Smooth muscle cell (in vitro differentiated cells): Measurements from ENCODE around the gene LGALS4. TPM values are rescaled to one million over a fixed set of nuclear protein-coding genes. Genes with fewer than 3 reads are reported as not detected.
"Not testable (repeated sequence)": the region's sequence is repeated elsewhere in the genome, so short reads cannot be mapped to it uniquely, and the experiment has no call there.

Experiments
- DNase-seq: peaks from one replicate; lab custom pipeline; 2025; ENCODE audit not compliant: unreplicated experiment; lab: John Stamatoyannopoulos, UW
- H2AFZ ChIP-seq: fragments of 200-600 bp; sonication (generic); 2 replicates; pipeline ENCODE4 v1.6.0; 2016; ENCODE audit warnings: antibody characterized with exemption, low read depth, mild to moderate bottlenecking
- H3F3A ChIP-seq: fragments of 200-600 bp; sonication (generic); 2 replicates; pipeline ENCODE4 v1.6.0; 2017; ENCODE audit warnings: antibody characterized with exemption, low read depth
- H3K27ac ChIP-seq: fragments of 200-600 bp; sonication (generic); 2 replicates; pipeline ENCODE4 v1.5.1; 2016; ENCODE audit warnings: low read depth, mild to moderate bottlenecking
- H3K27me3 ChIP-seq: fragments of 200-600 bp; sonication (generic); 2 replicates; pipeline ENCODE4 v1.6.1; 2016; ENCODE audit warnings: low read depth, mild to moderate bottlenecking
- H3K36me3 ChIP-seq: fragments of 200-600 bp; sonication (generic); 2 replicates; pipeline ENCODE4 v1.5.1; 2016; ENCODE audit warnings: low read depth
- H3K4me1 ChIP-seq: fragments of 200-600 bp; sonication (generic); 2 replicates; pipeline ENCODE4 v1.5.1; 2016; ENCODE audit warnings: low read depth
- H3K4me2 ChIP-seq: fragments of 200-600 bp; sonication (generic); 2 replicates; pipeline ENCODE4 v1.6.0; 2016; ENCODE audit warnings: mild to moderate bottlenecking
- H3K4me3 ChIP-seq: fragments of 200-600 bp; sonication (generic); 2 replicates; pipeline ENCODE4 v1.5.1; 2016; ENCODE audit warnings: mild to moderate bottlenecking
- H3K79me2 ChIP-seq: fragments of 200-600 bp; sonication (generic); 2 replicates; pipeline ENCODE4 v1.6.0; 2016; ENCODE audit warnings: low read depth, mild to moderate bottlenecking
- H3K9ac ChIP-seq: fragments of 200-600 bp; sonication (generic); 2 replicates; pipeline ENCODE4 v1.6.0; 2016; ENCODE audit warnings: low read depth
- H3K9me3 ChIP-seq: fragments of 200-600 bp; sonication (generic); replicated peaks from 2 replicates; pipeline ENCODE4 v1.5.1; 2016; ENCODE audit warnings: low read depth
- H4K20me1 ChIP-seq: fragments of 200-600 bp; sonication (generic); 2 replicates; pipeline ENCODE4 v1.6.0; 2016; ENCODE audit warnings: low read depth
- WGBS: methylation state at CpG from one replicate; pipeline ENCODE4 v1.1.7; 2016; ENCODE audit warnings: low lambda C conversion rate; 5-methylcytosine and 5-hydroxymethylcytosine counted together
- polyA plus RNA-seq: library from polyadenylated mRNA; unstranded; fragments of >200 nt; fragmentation: Nextera tagmentation; extraction: Ambion mirVana; gene quantifications from 2 replicates; pipeline ENCODE4 v1.2.1, GENCODE V29; 2016
- small RNA-seq: library from RNA; depleted of rRNA; stranded (forward); fragments of <200 nt; gene quantifications from one replicate; pipeline ENCODE3, GENCODE V24; 2014
- total RNA-seq: library from RNA; depleted of rRNA; stranded (reverse); fragments of >200 nt; gene quantifications from 2 replicates; pipeline ENCODE4 v1.2.3, GENCODE V29; 2014
- TF ChIP-seq, protein P1 (sequence below): fragments of 200-600 bp; sonication (generic); IDR thresholded peaks from 2 replicates; pipeline ENCODE4 v1.5.1; 2017; ENCODE audit warnings: borderline replicate concordance, mild to moderate bottlenecking, antibody characterized with exemption; ENCODE audit not compliant: insufficient read depth, poor library complexity, severe bottlenecking

The LGALS4 gene
- total and polyA plus RNA-seq, 2 experiments from 2014 or later, result 2.4 TPM; not detected in 1

DNA sequence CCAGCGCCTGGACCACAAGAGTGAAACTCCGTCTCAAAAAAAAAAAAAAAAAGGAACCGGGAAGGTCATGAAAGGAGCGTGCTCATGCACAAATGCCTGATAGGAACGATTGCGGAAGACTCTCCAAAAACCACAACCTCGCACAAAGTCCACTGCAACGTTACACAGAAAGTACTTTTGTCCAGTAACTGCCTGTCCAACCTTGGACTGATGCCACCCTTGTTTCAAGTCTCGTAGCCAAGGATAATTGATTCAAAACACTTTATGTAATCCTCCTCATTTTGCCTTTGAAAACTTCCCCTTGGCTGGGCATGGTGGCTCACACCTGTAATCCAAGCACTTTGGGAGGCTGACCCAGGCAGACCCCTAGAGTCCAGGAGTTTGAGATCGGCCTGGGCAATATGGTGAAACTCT, 53.1 kb downstream of the LGALS4 start:
- 85% methylated on average over 10 of the region's 10 CpGs for WGBS
- no peak overlapping the region for H3K27ac ChIP-seq
- TF ChIP-seq, protein P1, sequence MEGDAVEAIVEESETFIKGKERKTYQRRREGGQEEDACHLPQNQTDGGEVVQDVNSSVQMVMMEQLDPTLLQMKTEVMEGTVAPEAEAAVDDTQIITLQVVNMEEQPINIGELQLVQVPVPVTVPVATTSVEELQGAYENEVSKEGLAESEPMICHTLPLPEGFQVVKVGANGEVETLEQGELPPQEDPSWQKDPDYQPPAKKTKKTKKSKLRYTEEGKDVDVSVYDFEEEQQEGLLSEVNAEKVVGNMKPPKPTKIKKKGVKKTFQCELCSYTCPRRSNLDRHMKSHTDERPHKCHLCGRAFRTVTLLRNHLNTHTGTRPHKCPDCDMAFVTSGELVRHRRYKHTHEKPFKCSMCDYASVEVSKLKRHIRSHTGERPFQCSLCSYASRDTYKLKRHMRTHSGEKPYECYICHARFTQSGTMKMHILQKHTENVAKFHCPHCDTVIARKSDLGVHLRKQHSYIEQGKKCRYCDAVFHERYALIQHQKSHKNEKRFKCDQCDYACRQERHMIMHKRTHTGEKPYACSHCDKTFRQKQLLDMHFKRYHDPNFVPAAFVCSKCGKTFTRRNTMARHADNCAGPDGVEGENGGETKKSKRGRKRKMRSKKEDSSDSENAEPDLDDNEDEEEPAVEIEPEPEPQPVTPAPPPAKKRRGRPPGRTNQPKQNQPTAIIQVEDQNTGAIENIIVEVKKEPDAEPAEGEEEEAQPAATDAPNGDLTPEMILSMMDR, result no peak

DNA sequence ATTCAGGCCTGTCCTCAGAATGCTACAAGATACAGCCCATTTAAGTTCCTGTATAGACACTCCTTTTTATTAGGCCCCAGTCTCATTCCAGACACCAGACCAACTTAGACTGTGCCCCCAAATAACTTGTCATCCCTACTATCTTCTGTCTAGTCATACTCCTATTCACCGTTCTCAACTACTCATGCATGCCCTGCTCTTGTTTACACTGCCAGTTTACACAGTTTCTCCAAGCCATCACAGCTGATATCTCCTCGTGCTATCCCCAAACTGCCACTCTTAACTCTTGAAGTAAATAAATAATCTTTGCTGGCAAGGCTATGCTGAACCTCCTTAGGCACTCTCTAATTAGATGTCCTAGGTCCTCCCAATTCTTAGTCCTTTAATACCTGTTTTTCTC, 58.5 kb downstream of the LGALS4 start:
- H3K4me1 ChIP-seq, H3K79me2 ChIP-seq, H3K27ac ChIP-seq, H3K9ac ChIP-seq, H3K27me3 ChIP-seq, H4K20me1 ChIP-seq, H2AFZ ChIP-seq, H3K4me2 ChIP-seq, DNase-seq, H3K36me3 ChIP-seq, H3F3A ChIP-seq, H3K4me3 ChIP-seq, H3K9me3 ChIP-seq: not testable (repeated sequence)
- whole genome bisulfite sequencing, result 42% methylated on average over 2 of the region's 2 CpGs

More for the DNA sequence above, 53.1 kb downstream of the LGALS4 start:
- Histone ChIP-seq H4K20me1 (no peaks in the 10 kb centered on the region), H3K4me1 (no peaks in the 10 kb centered on the region), H3F3A (no peaks in the 10 kb centered on the region), H3K4me3 (no peak overlapping the region), H3K36me3 (no peaks in the 10 kb centered on the region), H3K27me3 (no peaks in the 10 kb centered on the region), H3K9me3 (no peaks in the 10 kb centered on the region), H3K79me2 (no peaks in the 10 kb centered on the region), H3K4me2 (no peak overlapping the region), H2AFZ (no peak overlapping the region), H3K9ac (no peak overlapping the region)
- no peak for DNase-seq

DNA sequence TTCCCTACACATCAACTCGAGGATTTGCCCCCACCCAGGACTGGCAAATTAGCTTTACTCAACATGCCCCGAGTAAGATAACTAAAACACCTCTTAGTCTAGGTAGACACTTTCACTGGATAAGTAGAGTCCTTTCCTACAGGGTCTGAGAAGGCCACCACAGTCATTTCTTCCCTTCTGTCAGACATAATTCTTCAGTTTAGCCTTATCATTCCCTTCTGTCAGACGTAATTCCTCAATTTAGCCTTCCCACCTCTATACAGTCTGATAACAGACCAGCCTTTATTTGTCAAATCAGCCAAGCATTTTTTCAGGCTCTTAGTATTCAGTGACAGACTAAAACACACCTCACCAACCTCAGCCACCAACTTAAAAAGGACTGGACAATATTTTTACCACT, 59.0 kb downstream of the LGALS4 start:
- not testable (repeated sequence) for H4K20me1 ChIP-seq, H3K36me3 ChIP-seq, H3K4me1 ChIP-seq, H3K4me2 ChIP-seq, H3K27me3 ChIP-seq, H3K9me3 ChIP-seq, H3F3A ChIP-seq, H3K79me2 ChIP-seq, H2AFZ ChIP-seq, H3K9ac ChIP-seq, H3K4me3 ChIP-seq, DNase-seq, H3K27ac ChIP-seq
- WGBS, result 63% methylated on average over 3 of the region's 3 CpGs

Small RNA genes lying within 50 kb of the gene (small RNA-seq; reads per million reads assigned to genes)
- gene RNU6-140P, result not detected

Other genes with a start within 250 kb of the LGALS4 start
- 0.22 and 2.1 TPM in 2 replicates for gene MAP4K1, start 195.0 kb downstream of the LGALS4 start, total RNA-seq
- 0.91 TPM in 1 of 2 replicates, not detected in the other for gene MAP4K1, start 195.0 kb downstream of the LGALS4 start, polyA plus RNA-seq
- gene EIF3K, start 193.8 kb downstream of the LGALS4 start, total RNA-seq, result 324 and 334 TPM in 2 replicates
- 178 and 181 TPM in 2 replicates for gene EIF3K, start 193.8 kb downstream of the LGALS4 start, polyA plus RNA-seq
- 311 TPM in 2 replicates for gene ACTN4, start 165.3 kb downstream of the LGALS4 start, total RNA-seq
- 53.8 and 60.4 TPM in 2 replicates for gene ACTN4, start 165.3 kb downstream of the LGALS4 start, polyA plus RNA-seq
- gene CAPN12, start 68.5 kb downstream of the LGALS4 start, total RNA-seq, result 3.2 and 5.5 TPM in 2 replicates
- 1.4 and 6.5 TPM in 2 replicates for gene CAPN12, start 68.5 kb downstream of the LGALS4 start, polyA plus RNA-seq
- not detected in 2 replicates for gene LGALS7, start 39.4 kb downstream of the LGALS4 start, total RNA-seq
- gene LGALS7, start 39.4 kb downstream of the LGALS4 start, polyA plus RNA-seq, result 3.4 TPM in 1 of 2 replicates, not detected in the other
- 3.0 TPM in 1 of 2 replicates, not detected in the other for gene LGALS7B, start 23.7 kb downstream of the LGALS4 start, total RNA-seq
- 0.56 TPM in 1 of 2 replicates, not detected in the other for gene LGALS7B, start 23.7 kb downstream of the LGALS4 start, polyA plus RNA-seq
- gene ECH1, start 18.8 kb upstream of the LGALS4 start, total RNA-seq, result 41.4 and 47.6 TPM in 2 replicates
- gene ECH1, start 18.8 kb upstream of the LGALS4 start, polyA plus RNA-seq, result 142 and 154 TPM in 2 replicates
- 170 and 174 TPM in 2 replicates for gene HNRNPL, start 37.0 kb upstream of the LGALS4 start, total RNA-seq
- gene HNRNPL, start 37.0 kb upstream of the LGALS4 start, polyA plus RNA-seq, result 158 and 173 TPM in 2 replicates
- gene RINL, start 65.3 kb upstream of the LGALS4 start, total RNA-seq, result 2.4 and 3.0 TPM in 2 replicates
- gene RINL, start 65.3 kb upstream of the LGALS4 start, polyA plus RNA-seq, result 2.0 and 4.8 TPM in 2 replicates
- gene SIRT2, start 86.7 kb upstream of the LGALS4 start, total RNA-seq, result 30.7 and 34.7 TPM in 2 replicates
- gene SIRT2, start 86.7 kb upstream of the LGALS4 start, polyA plus RNA-seq, result 45.9 and 48.4 TPM in 2 replicates
- 10.6 and 10.9 TPM in 2 replicates for gene NFKBIB, start 87.0 kb upstream of the LGALS4 start, total RNA-seq
- 19.2 and 25.3 TPM in 2 replicates for gene NFKBIB, start 87.0 kb upstream of the LGALS4 start, polyA plus RNA-seq
- gene CCER2, start 99.2 kb upstream of the LGALS4 start, total RNA-seq, result not detected in 2 replicates
- gene CCER2, start 99.2 kb upstream of the LGALS4 start, polyA plus RNA-seq, result not detected in 2 replicates
- 12.3 and 13.0 TPM in 2 replicates for gene SARS2, start 117.8 kb upstream of the LGALS4 start, total RNA-seq
- gene SARS2, start 117.8 kb upstream of the LGALS4 start, polyA plus RNA-seq, result 24.6 and 33.1 TPM in 2 replicates
- gene MRPS12, start 118.0 kb upstream of the LGALS4 start, total RNA-seq, result 15.5 and 25.7 TPM in 2 replicates
- gene MRPS12, start 118.0 kb upstream of the LGALS4 start, polyA plus RNA-seq, result 55.2 and 61.7 TPM in 2 replicates
- gene FBXO17, start 162.8 kb upstream of the LGALS4 start, total RNA-seq, result 8.2 and 11.5 TPM in 2 replicates
- 17.9 and 21.7 TPM in 2 replicates for gene FBXO17, start 162.8 kb upstream of the LGALS4 start, polyA plus RNA-seq
- 1.9 and 5.3 TPM in 2 replicates for gene FBXO27, start 219.6 kb upstream of the LGALS4 start, total RNA-seq
- gene FBXO27, start 219.6 kb upstream of the LGALS4 start, polyA plus RNA-seq, result 2.8 and 5.4 TPM in 2 replicates